ENCODE measurements around the gene HELLS. TPM values are rescaled to one million over a fixed set of nuclear protein-coding genes. Genes with fewer than 3 reads are reported as not detected.

HELLS gene
- total RNA-seq, 1 donor from 2014 or later: 25.1 TPM

GRCh38 chr10:94641480-94641879 is 95.9 kb downstream of the HELLS start:
- Histone ChIP-seq H3K27me3 (no peaks in the 10 kb centered on the region), H3K4me1 (no peaks in the 10 kb centered on the region), H3K36me3 (no peaks in the 10 kb centered on the region), H3K9me3 (peaks cover 0 to 15% of the 10 kb centered on the region in 2 donors), H3K27ac (no peak overlapping the region), H3K4me3 (no peak overlapping the region)
- no peak for DNase-seq (ENCODE audit: low spot score in 2 of 2)
- TF ChIP-seq, protein P1, sequence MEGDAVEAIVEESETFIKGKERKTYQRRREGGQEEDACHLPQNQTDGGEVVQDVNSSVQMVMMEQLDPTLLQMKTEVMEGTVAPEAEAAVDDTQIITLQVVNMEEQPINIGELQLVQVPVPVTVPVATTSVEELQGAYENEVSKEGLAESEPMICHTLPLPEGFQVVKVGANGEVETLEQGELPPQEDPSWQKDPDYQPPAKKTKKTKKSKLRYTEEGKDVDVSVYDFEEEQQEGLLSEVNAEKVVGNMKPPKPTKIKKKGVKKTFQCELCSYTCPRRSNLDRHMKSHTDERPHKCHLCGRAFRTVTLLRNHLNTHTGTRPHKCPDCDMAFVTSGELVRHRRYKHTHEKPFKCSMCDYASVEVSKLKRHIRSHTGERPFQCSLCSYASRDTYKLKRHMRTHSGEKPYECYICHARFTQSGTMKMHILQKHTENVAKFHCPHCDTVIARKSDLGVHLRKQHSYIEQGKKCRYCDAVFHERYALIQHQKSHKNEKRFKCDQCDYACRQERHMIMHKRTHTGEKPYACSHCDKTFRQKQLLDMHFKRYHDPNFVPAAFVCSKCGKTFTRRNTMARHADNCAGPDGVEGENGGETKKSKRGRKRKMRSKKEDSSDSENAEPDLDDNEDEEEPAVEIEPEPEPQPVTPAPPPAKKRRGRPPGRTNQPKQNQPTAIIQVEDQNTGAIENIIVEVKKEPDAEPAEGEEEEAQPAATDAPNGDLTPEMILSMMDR (IDR thresholded peaks at IDR 0.05): no peak
- intact Hi-C loops (cut with DNase I): no loop called here

GRCh38 chr10:94644352-94644751 is 98.8 kb downstream of the HELLS start:
- TF ChIP-seq, protein P1 (IDR thresholded peaks at IDR 0.05): no peak
- Histone ChIP-seq H3K27me3 (no peaks in the 10 kb centered on the region), H3K27ac (no peak overlapping the region), H3K4me3 (no peak overlapping the region), H3K9me3 (peaks cover 0 to 3% of the 10 kb centered on the region in 2 donors), H3K36me3 (no peaks in the 10 kb centered on the region), H3K4me1 (no peaks in the 10 kb centered on the region)
- no peak for DNase-seq (ENCODE audit: low spot score in 2 of 2)
- intact Hi-C loops (cut with DNase I): no loop called here

- no peak for DNase-seq (ENCODE audit: low spot score in 2 of 2)
Observed at GRCh38 chr10:94645285-94645684, 99.7 kb downstream of the HELLS start.

More at GRCh38 chr10:94645285-94645684, 99.7 kb downstream of the HELLS start:
- Histone ChIP-seq H3K4me1 (no peaks in the 10 kb centered on the region), H3K27me3 (no peaks in the 10 kb centered on the region), H3K9me3 (no peaks in the 10 kb centered on the region), H3K36me3 (no peaks in the 10 kb centered on the region), H3K4me3 (no peak overlapping the region), H3K27ac (no peak overlapping the region)
- TF ChIP-seq, protein P1 (IDR thresholded peaks at IDR 0.05): no peak
- intact Hi-C loops (cut with DNase I): no loop called here

Other genes with a start within 250 kb of the HELLS start
- gene NOC3L, start 182.8 kb upstream of the HELLS start, total RNA-seq: 7.9 TPM
- gene TBC1D12, start 143.2 kb upstream of the HELLS start, total RNA-seq: 9.4 TPM
- not detected for gene CYP2C18, start 137.9 kb downstream of the HELLS start, total RNA-seq
- gene CYP2C19, start 216.9 kb downstream of the HELLS start, total RNA-seq: not detected